PC-3 (cell line): ENCODE results near the gene GPSM3. TPM values are rescaled to one million over a fixed set of nuclear protein-coding genes. Genes with fewer than 3 reads are reported as not detected.

Experiments
- ATAC-seq: fragments of 200-7000 bp; cut with Tn5 transposase; 2 replicates; pipeline ENCODE4 v1.9.1; 2020; ENCODE audit warnings: mild to moderate bottlenecking, moderate library complexity
- BruUV-seq: library from RNA; stranded (reverse); fragments of 400-500 nt; replicated peaks from 2 replicates; lab custom pipeline; 2021; lab: Mats Ljungman, UMichigan
- CTCF ChIA-PET: fragments of 300-600 bp; sonication (Branson Sonifier 250); formaldehyde crosslinking; loops from one replicate; lab custom pipeline; 2022; ENCODE audit warnings: antibody characterized with exemption; lab: Charles Lee
- POLR2A ChIA-PET: fragments of 300-600 bp; sonication (Branson Sonifier 250); formaldehyde crosslinking; loops from one replicate; lab custom pipeline; 2022; ENCODE audit warnings: antibody characterized with exemption; ENCODE audit not compliant: unreplicated experiment; lab: Charles Lee
- DNase-seq: peaks from one replicate; pipeline ENCODE4 v3.0.0-alpha.2; 2015
- H2AFZ ChIP-seq: fragments of 300-600 bp; sonication (generic); 2 replicates; pipeline ENCODE4 v1.6.0; 2016; ENCODE audit warnings: antibody characterized with exemption, low read length
- H3F3A ChIP-seq: fragments of 300-600 bp; sonication (generic); one replicate; pipeline ENCODE4 v1.6.0; 2017; ENCODE audit warnings: antibody characterized with exemption, low read length, control low read depth, mild to moderate bottlenecking; ENCODE audit not compliant: unreplicated experiment
- H3K27ac ChIP-seq: fragments of 300-600 bp; sonication (generic); 2 replicates; pipeline ENCODE4 v1.5.1; 2016; ENCODE audit warnings: mild to moderate bottlenecking, low read length
- H3K27me3 ChIP-seq: fragments of 300-600 bp; sonication (generic); 2 replicates; pipeline ENCODE4 v1.6.1; 2016; ENCODE audit warnings: low read length, mixed read lengths
- H3K36me3 ChIP-seq: fragments of 300-600 bp; sonication (generic); 2 replicates; pipeline ENCODE4 v1.6.1; 2016; ENCODE audit warnings: low read depth, mixed run types, low read length, mixed read lengths
- H3K4me1 ChIP-seq: fragments of 300-600 bp; sonication (generic); 2 replicates; pipeline ENCODE4 v1.5.1; 2016; ENCODE audit warnings: low read length; ENCODE audit not compliant: insufficient read depth
- H3K4me2 ChIP-seq: fragments of 300-600 bp; sonication (generic); 2 replicates; pipeline ENCODE4 v1.6.0; 2016; ENCODE audit warnings: low read length
- H3K4me3 ChIP-seq: fragments of 300-600 bp; sonication (generic); 2 replicates; pipeline ENCODE4 v1.5.1; 2016; ENCODE audit warnings: mild to moderate bottlenecking, low read length, mixed read lengths
- H3K79me2 ChIP-seq: fragments of 300-600 bp; sonication (generic); 2 replicates; pipeline ENCODE4 v1.6.1; 2017; ENCODE audit warnings: low read length, mixed read lengths
- H3K9ac ChIP-seq: fragments of 300-600 bp; sonication (generic); 2 replicates; pipeline ENCODE4 v1.6.0; 2016; ENCODE audit warnings: mild to moderate bottlenecking, low read length
- H3K9me2 ChIP-seq: fragments of 300-600 bp; sonication (generic); replicated peaks from 2 replicates; pipeline ENCODE4 v1.6.1; 2016; ENCODE audit warnings: mixed run types, low read length, mixed read lengths
- H3K9me3 ChIP-seq: fragments of 300-600 bp; sonication (generic); 2 replicates; pipeline ENCODE4 v1.6.1; 2016; ENCODE audit warnings: low read length, mixed read lengths
- H4K20me1 ChIP-seq: fragments of 300-600 bp; sonication (generic); 2 replicates; pipeline ENCODE4 v1.6.1; 2016; ENCODE audit warnings: low read length, mixed read lengths
- CTCF ChIP-seq: fragments of 300-600 bp; sonication (generic); conservative IDR thresholded peaks from 2 replicates; pipeline ENCODE4 v1.5.1; 2017; ENCODE audit warnings: antibody characterized with exemption, low read depth, mild to moderate bottlenecking, low read length
- EZH2 ChIP-seq: fragments of 300-600 bp; sonication (generic); IDR thresholded peaks from one replicate; pipeline ENCODE4 v1.6.1; 2017; ENCODE audit warnings: antibody characterized with exemption, mild to moderate bottlenecking, low read length; ENCODE audit not compliant: unreplicated experiment
- EZH2phosphoT487 ChIP-seq: fragments of 300-600 bp; sonication (generic); IDR thresholded peaks from 2 replicates; pipeline ENCODE4 v1.6.1; 2018; ENCODE audit warnings: mild to moderate bottlenecking, antibody characterized with exemption, low read length, borderline replicate concordance
- intact Hi-C: fragments of 100-400 bp; cut with micrococcal nuclease; formaldehyde crosslinking; loops from 2 replicates; pipeline ENCODE4 v1.9.0; 2023
- total RNA-seq: library from RNA; depleted of rRNA; stranded (reverse); fragments of >200 nt; gene quantifications from 2 replicates; pipeline ENCODE4 v1.2.3, GENCODE V29; 2014

The GPSM3 gene
- total RNA-seq, 1 experiment from 2014 or later = 5.0 TPM

GRCh38 chr6:32234934-32235333 lies 42.5 kb upstream of the GPSM3 start:
- DNase-seq = peak; percentile 8
- ATAC-seq = no peak
- BruUV-seq = no TSS peak
- POLR2A ChIA-PET = no interaction called here
- Histone ChIP-seq H3K79me2 (no peaks in the 10 kb centered on the region), H3K9me2 (no peaks in the 10 kb centered on the region), H3K9me3 (no peaks in the 10 kb centered on the region), H3K27ac (no peak overlapping the region), H3K4me1 (no peaks in the 10 kb centered on the region), H3K36me3 (no peaks in the 10 kb centered on the region), H3F3A (no peaks in the 10 kb centered on the region), H2AFZ (no peak overlapping the region), H3K27me3 (no peaks in the 10 kb centered on the region), H3K9ac (no peak overlapping the region), H3K4me2 (no peak overlapping the region), H4K20me1 (no peaks in the 10 kb centered on the region), H3K4me3 (no peak overlapping the region)
- intact Hi-C loops = no loop called here
- CTCF ChIA-PET = no interaction called here
- no peak for TF ChIP-seq EZH2phosphoT487
- TF ChIP-seq CTCF = peak; percentile 36; the same call in 1 of the 2 replicates
- no peak for TF ChIP-seq EZH2

GRCh38 chr6:32226434-32226833 lies 34.0 kb upstream of the GPSM3 start:
- H4K20me1 ChIP-seq = no peaks in the 10 kb centered on the region
- no peak overlapping the region for H3K9ac ChIP-seq
- TF ChIP-seq CTCF = no peak
- TF ChIP-seq EZH2 = no peak
- TF ChIP-seq EZH2phosphoT487 = no peak
- no TSS peak for BruUV-seq
- no peak overlapping the region for H3K4me3 ChIP-seq
- POLR2A ChIA-PET = no interaction called here
- H3K79me2 ChIP-seq = no peaks in the 10 kb centered on the region
- no peak overlapping the region for H2AFZ ChIP-seq
- intact Hi-C loops = no loop called here
- H3K9me2 ChIP-seq = no peaks in the 10 kb centered on the region
- no peak overlapping the region for H3K27ac ChIP-seq
- H3K27me3 ChIP-seq = peaks cover 3% of the 10 kb centered on the region; the same call in 1 of the 2 replicates
- H3K36me3 ChIP-seq = no peaks in the 10 kb centered on the region
- CTCF ChIA-PET = no interaction called here
- no peak overlapping the region for H3K4me2 ChIP-seq
- ATAC-seq = no peak
- DNase-seq = no peak
- H3F3A ChIP-seq = no peaks in the 10 kb centered on the region
- H3K9me3 ChIP-seq = no peaks in the 10 kb centered on the region
- no peaks in the 10 kb centered on the region for H3K4me1 ChIP-seq

GRCh38 chr6:32224696-32225095 lies 32.3 kb upstream of the GPSM3 start:
- no peak overlapping the region for H3K27ac ChIP-seq
- CTCF ChIA-PET = no interaction called here

More at GRCh38 chr6:32224696-32225095, 32.3 kb upstream of the GPSM3 start:
- Histone ChIP-seq H3K9ac (no peak overlapping the region), H3K9me3 (no peaks in the 10 kb centered on the region), H3K4me3 (no peak overlapping the region), H3K36me3 (no peaks in the 10 kb centered on the region), H3K9me2 (no peaks in the 10 kb centered on the region), H3K4me1 (no peaks in the 10 kb centered on the region), H2AFZ (no peak overlapping the region), H3K4me2 (no peak overlapping the region), H3F3A (no peaks in the 10 kb centered on the region), H3K27me3 (peaks cover 10% of the 10 kb centered on the region; the same call in 1 of the 2 replicates), H3K79me2 (no peaks in the 10 kb centered on the region), H4K20me1 (no peaks in the 10 kb centered on the region)
- no TSS peak for BruUV-seq
- ATAC-seq (no peak), DNase-seq (no peak)
- TF ChIP-seq CTCF (no peak), EZH2phosphoT487 (no peak), EZH2 (no peak)
- intact Hi-C loops = no loop called here
- POLR2A ChIA-PET = no interaction called here
